HepG2 (cell line): ENCODE measurements around the gene PAX7. TPM values are rescaled to one million over a fixed set of nuclear protein-coding genes. Genes with fewer than 3 reads are reported as not detected.

Experiments
- ATAC-seq: fragments of 200-7000 bp; cut with Tn5 transposase; 3 replicates; pipeline ENCODE4 v1.9.1; 2020; ENCODE audit warnings: mild to moderate bottlenecking, moderate library complexity
- BruUV-seq: library from RNA; stranded (reverse); fragments of 400-500 nt; replicated peaks from 2 replicates; lab custom pipeline; 2021; lab: Mats Ljungman, UMichigan
- CTCF ChIA-PET: fragments of 300-600 bp; formaldehyde crosslinking; extraction: SDS; loops from one replicate; lab custom pipeline; 2021; ENCODE audit warnings: low total read pairs, inconsistent platforms, low intra/inter-chr PET ratio; lab: Yijun Ruan, JAX
- POLR2A ChIA-PET: fragments of 350-600 bp; sonication (Branson Sonifier 250); formaldehyde crosslinking; loops from one replicate; lab custom pipeline; 2020; ENCODE audit warnings: antibody characterized with exemption, inconsistent platforms; lab: Yijun Ruan, JAX
- DNase-seq: peaks from one replicate; pipeline ENCODE4 v3.0.0-alpha.2; 2015; ENCODE audit warnings: low spot score
- FAIRE-seq: peaks from 3 replicates; lab custom pipeline; 2011; peaks lifted over from hg19 to GRCh38; lab: Jason Lieb, UNC
- H2AFZ ChIP-seq: one replicate; pipeline ENCODE4 v1.6.1; 2011; ENCODE audit warnings: low read length, inconsistent platforms
- H3K27ac ChIP-seq: fragments of 300-600 bp; 3 replicates; pipeline ENCODE4 v1.8.0; 2011; ENCODE audit warnings: mixed run types, mild to moderate bottlenecking, mixed read lengths, low read length, inconsistent platforms; ENCODE audit not compliant: insufficient read depth; ENCODE audit errors: extremely low read length
- H3K27me3 ChIP-seq, 2 experiments: fragments of 200-600 bp in 1 of 2; 2 replicates in 1 of 2; 3 replicates in 1 of 2; pipeline versions ENCODE4 v1.6.0 to v1.8.0; 2011; ENCODE audit warnings: low read length in 2 of 2, mild to moderate bottlenecking in 2 of 2, moderate library complexity in 2 of 2, inconsistent platforms in 1 of 2; ENCODE audit not compliant: insufficient read depth in 2 of 2, control insufficient read depth in 1 of 2
- H3K36me3 ChIP-seq, 2 experiments: fragments of 200-600 bp in 1 of 2; replicated peaks in 1 of 2; 2 replicates in 1 of 2; 3 replicates in 1 of 2; pipeline versions ENCODE4 v1.5.1 to v1.8.0; 2011; ENCODE audit warnings: low read length in 2 of 2, inconsistent platforms in 1 of 2; ENCODE audit not compliant: insufficient read depth in 2 of 2, control insufficient read depth in 1 of 2
- H3K4me1 ChIP-seq: 2 replicates; pipeline ENCODE4 v1.5.1; 2012; ENCODE audit warnings: low read length, inconsistent platforms; ENCODE audit not compliant: insufficient read depth
- H3K4me2 ChIP-seq: 2 replicates; pipeline ENCODE4 v1.6.0; 2011; ENCODE audit warnings: low read depth, low read length, inconsistent platforms
- H3K4me3 ChIP-seq, 3 experiments: fragments of 200-600 bp in 1 of 3; sonication (generic), shearing (Covaris generic) in 1 of 3; replicated peaks in 1 of 3; 2 replicates each; pipeline ENCODE4 v1.5.1; 2011 to 2016; ENCODE audit warnings: low read length in 3 of 3, inconsistent platforms in 2 of 3, low read depth in 2 of 3, mild to moderate bottlenecking in 2 of 3, control low read depth in 1 of 3, mixed read lengths in 1 of 3; ENCODE audit not compliant: insufficient read depth in 1 of 3
- H3K79me2 ChIP-seq: one replicate; pipeline ENCODE4 v1.6.1; 2011; ENCODE audit warnings: low read length, inconsistent platforms; ENCODE audit not compliant: insufficient read depth
- H3K9ac ChIP-seq: 2 replicates; pipeline ENCODE4 v1.6.0; 2011; ENCODE audit warnings: mild to moderate bottlenecking, low read depth, low read length, inconsistent platforms; ENCODE audit not compliant: insufficient read depth
- H3K9me3 ChIP-seq: 2 replicates; pipeline ENCODE4 v1.5.1; 2012; ENCODE audit warnings: mild to moderate bottlenecking, low read length
- H4K20me1 ChIP-seq: 2 replicates; pipeline ENCODE4 v1.6.0; 2011; ENCODE audit warnings: inconsistent platforms, mild to moderate bottlenecking, low read length, moderate library complexity; ENCODE audit not compliant: insufficient read depth
- EP300 ChIP-seq, 3 experiments: sonication (generic) in 1 of 3; formaldehyde crosslinking in 1 of 3; IDR thresholded peaks; 2 replicates each; pipeline versions ENCODE4 v1.5.1 to v1.6.1; 2011 to 2020; ENCODE audit warnings: low read depth in 2 of 3, low read length in 2 of 3, borderline replicate concordance in 1 of 3, improper control_type of control experiment in 1 of 3, mild to moderate bottlenecking in 1 of 3, missing genetic modification reagents in 1 of 3, moderate library complexity in 1 of 3
- HES4 ChIP-seq: sonication (generic); formaldehyde crosslinking; IDR thresholded peaks from 2 replicates; pipeline ENCODE4 v1.9.0; 2021; ENCODE audit warnings: mild to moderate bottlenecking, missing genetic modification reagents, borderline replicate concordance
- JDP2 ChIP-seq: sonication (generic); formaldehyde crosslinking; IDR thresholded peaks from 2 replicates; pipeline ENCODE4 v1.8.1; 2022; ENCODE audit warnings: missing genetic modification reagents, borderline replicate concordance
- JUND ChIP-seq: sonication (generic); formaldehyde crosslinking; IDR thresholded peaks from 2 replicates; pipeline ENCODE4 v1.8.0; 2022; ENCODE audit warnings: mild to moderate bottlenecking, missing genetic modification reagents
- NCOA2 ChIP-seq: sonication (generic); formaldehyde crosslinking; IDR thresholded peaks from 2 replicates; pipeline ENCODE4 v1.8.0; 2022; ENCODE audit warnings: inconsistent platforms
- POLR2G ChIP-seq: fragments of 200-400 bp; formaldehyde crosslinking; IDR thresholded peaks from 2 replicates; pipeline ENCODE4 v1.6.1; 2018; ENCODE audit warnings: mild to moderate bottlenecking, low read depth, low read length, moderate library complexity
- SALL1 ChIP-seq: sonication (generic); formaldehyde crosslinking; IDR thresholded peaks from 2 replicates; pipeline ENCODE4 v1.8.0; 2022; ENCODE audit warnings: mild to moderate bottlenecking, missing genetic modification reagents
- SATB2 ChIP-seq: sonication (generic); formaldehyde crosslinking; IDR thresholded peaks from 2 replicates; pipeline ENCODE4 v1.5.0; 2020; ENCODE audit warnings: missing genetic modification reagents
- SIN3A ChIP-seq: IDR thresholded peaks from 2 replicates; pipeline ENCODE4 v1.6.1; 2011; ENCODE audit warnings: low read depth, mild to moderate bottlenecking, control low read depth, low read length, borderline replicate concordance
- ZBTB4 ChIP-seq: sonication (generic); formaldehyde crosslinking; IDR thresholded peaks from 2 replicates; pipeline ENCODE4 v1.4.0; 2020; ENCODE audit warnings: missing genetic modification reagents, mild to moderate bottlenecking, borderline replicate concordance
- ZFP82 ChIP-seq: sonication (generic); formaldehyde crosslinking; IDR thresholded peaks from 2 replicates; pipeline ENCODE4 v1.5.1; 2020; ENCODE audit warnings: mild to moderate bottlenecking, missing genetic modification reagents, borderline replicate concordance
- ZNF274 ChIP-seq: sonication (generic); formaldehyde crosslinking; IDR thresholded peaks from 2 replicates; pipeline ENCODE4 v1.5.1; 2020; ENCODE audit warnings: mild to moderate bottlenecking, missing genetic modification reagents
- ZNF564 ChIP-seq: sonication (generic); formaldehyde crosslinking; IDR thresholded peaks from 2 replicates; pipeline ENCODE4 v1.8.1; 2023; ENCODE audit warnings: mild to moderate bottlenecking, missing genetic modification reagents
- WGBS: methylation state at CpG from one replicate; pipeline ENCODE4 v1.1.6; 2017; ENCODE audit warnings: low lambda C conversion rate; 5-methylcytosine and 5-hydroxymethylcytosine counted together
- in situ Hi-C: cut with HindIII; loops from 2 replicates; pipeline ENCODE4 v1.10.0; 2017; ENCODE audit warnings: low pct_unique_long_range_greater_than_20kb; ENCODE audit not compliant: extremely low pct_ligation_motif_present
- intact Hi-C: fragments of 100-400 bp; cut with micrococcal nuclease; formaldehyde crosslinking; loops from one replicate; pipeline ENCODE4 v1.10.0; 2022; ENCODE audit not compliant: unreplicated experiment
- polyA plus RNA-seq, 8 experiments: library from polyadenylated mRNA; depleted of rRNA in 3 of 8; stranded (reverse) in 7 of 8; unstranded in 1 of 8; fragments of >200 nt; fragmentation: Illumina TruSeq in 4 of 8; extraction: Trizol in 4 of 8; gene quantifications; 2 replicates each; pipeline versions ENCODE4 v1.2.1 to v1.2.3, GENCODE V29; 2011 to 2016; ENCODE audit warnings: low read depth in 4 of 8, missing spikeins in 1 of 8, mixed read lengths in 1 of 8; ENCODE audit not compliant: insufficient read depth in 1 of 8
- total RNA-seq, 5 experiments: library from RNA; depleted of rRNA; stranded (reverse); fragments of >200 nt; fragmentation: Illumina TruSeq; extraction: Trizol; gene quantifications; 2 replicates each; pipeline ENCODE4 v1.2.3, GENCODE V29; 2016; ENCODE audit warnings: low read depth in 1 of 5
- TF ChIP-seq, protein P1 (sequence below): sonication (generic); formaldehyde crosslinking; IDR thresholded peaks from 2 replicates; pipeline ENCODE4 v1.5.1; 2020; ENCODE audit warnings: mild to moderate bottlenecking, missing genetic modification reagents, moderate library complexity

Gene PAX7
- total and polyA plus RNA-seq, 2 of the 13 experiments (the other 11 are each of a cell fraction or from before 2014, with no cell fraction given), result not detected

DNA sequence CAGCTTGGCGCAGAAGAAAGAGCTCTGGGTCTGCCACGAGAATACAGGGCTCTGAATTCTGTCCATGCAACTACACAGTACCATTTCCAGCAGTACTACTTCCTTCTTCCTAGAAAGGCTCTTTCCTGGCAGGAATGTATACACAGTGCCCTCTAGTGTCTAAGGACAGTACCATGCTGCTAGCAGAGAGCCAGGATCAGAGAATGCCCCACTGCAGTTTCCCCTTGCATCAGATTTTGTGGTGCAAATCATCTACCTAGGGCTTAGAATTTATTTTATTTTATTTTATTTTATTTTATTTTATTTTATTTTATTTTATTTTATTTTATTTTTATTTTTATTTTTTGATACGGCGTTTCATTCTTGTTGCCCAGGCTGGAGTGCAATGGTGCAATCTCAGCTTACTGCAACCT, 50.8 kb downstream of the PAX7 start (continued):
- TF ChIP-seq, protein P1, sequence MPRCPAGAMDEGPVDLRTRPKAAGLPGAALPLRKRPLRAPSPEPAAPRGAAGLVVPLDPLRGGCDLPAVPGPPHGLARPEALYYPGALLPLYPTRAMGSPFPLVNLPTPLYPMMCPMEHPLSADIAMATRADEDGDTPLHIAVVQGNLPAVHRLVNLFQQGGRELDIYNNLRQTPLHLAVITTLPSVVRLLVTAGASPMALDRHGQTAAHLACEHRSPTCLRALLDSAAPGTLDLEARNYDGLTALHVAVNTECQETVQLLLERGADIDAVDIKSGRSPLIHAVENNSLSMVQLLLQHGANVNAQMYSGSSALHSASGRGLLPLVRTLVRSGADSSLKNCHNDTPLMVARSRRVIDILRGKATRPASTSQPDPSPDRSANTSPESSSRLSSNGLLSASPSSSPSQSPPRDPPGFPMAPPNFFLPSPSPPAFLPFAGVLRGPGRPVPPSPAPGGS (CRISPR knock-in tag), result no peak
- TF ChIP-seq ZBTB4 (no peak), HES4 (no peak), SALL1 (CRISPR knock-in tag) (no peak)

- Histone ChIP-seq H3K4me3 (no peak overlapping the region), H3K4me1 (no peaks in the 10 kb centered on the region), H3K9ac (no peak overlapping the region), H2AFZ (no peak overlapping the region), H3K27ac (no peak overlapping the region), H3K4me2 (no peak overlapping the region), H3K9me3 (no peaks in the 10 kb centered on the region), H4K20me1 (no peaks in the 10 kb centered on the region), H3K36me3 (no peaks in the 10 kb centered on the region), H3K79me2 (no peaks in the 10 kb centered on the region), H3K27me3 (peaks cover 8 to 45% of the 10 kb centered on the region in 2 experiments; a peak in 4 of 5 replicates)
- ChIA-PET POLR2A (no interaction called here), CTCF (interaction anchor here (3.2 kb wide), 1 partner anchor 85 kb away, joined by 24 read pairs; no protein-coding TSS in a partner anchor)
- BruUV-seq, result no TSS peak
- in situ Hi-C loops, result loop anchor here (5.0 kb wide), 1 partner anchor 80 kb away; no protein-coding TSS in a partner anchor
- intact Hi-C loops, result no loop called here
- FAIRE-seq (no peak), ATAC-seq (no peak), DNase-seq (no peak)
- 0% methylated on average over 1 of the region's 3 CpGs for WGBS
- TF ChIP-seq JDP2 (no peak), SIN3A (no peak), POLR2G (no peak), SATB2 (CRISPR knock-in tag) (no peak), NCOA2 (CRISPR knock-in tag) (no peak), EP300 (IDR thresholded peaks at IDR 0.05; ENCODE audit: low read depth in 2 of 2, low read length in 2 of 2) (no peak), EP300 (CRISPR knock-in tag; IDR thresholded peaks at IDR 0.05; ENCODE audit: borderline replicate concordance) (no peak), ZNF274 (CRISPR knock-in tag) (no peak), ZFP82 (CRISPR knock-in tag) (no peak), JUND (CRISPR knock-in tag) (no peak), ZNF564 (CRISPR knock-in tag) (no peak)
These were observed 51.7 kb downstream of the PAX7 start for GRCh38 chr1:18682375-18682774.
